SK-N-SH treated with all-trans-retinoic acid at 6 μM for 48 hours (cell line): Measurements from ENCODE around the gene RNU1-2.
"Not testable (repeated sequence)": the region's sequence is repeated elsewhere in the genome, so short reads cannot be mapped to it uniquely, and the experiment has no call there.

Source experiments
- ATAC-seq: fragments of 200-7000 bp; cut with Tn5 transposase; 3 replicates; pipeline ENCODE4 v1.9.1; 2020; ENCODE audit warnings: mild to moderate bottlenecking, moderate library complexity
- BACH2 ChIP-seq: fragments of 250-450 bp; sonication (Bioruptor Pico); IDR thresholded peaks from 2 replicates; pipeline ENCODE4 v1.9.0; 2021; ENCODE audit warnings: mild to moderate bottlenecking, borderline replicate concordance
- CSDC2 ChIP-seq: fragments of 250-450 bp; sonication (Bioruptor Pico); IDR thresholded peaks from 2 replicates; pipeline ENCODE4 v1.5.0; 2020; ENCODE audit warnings: mild to moderate bottlenecking, moderate library complexity
- GLIS3 ChIP-seq: fragments of 250-450 bp; sonication (Bioruptor Pico); IDR thresholded peaks from 2 replicates; pipeline ENCODE4 v1.5.0; 2020; ENCODE audit warnings: mild to moderate bottlenecking, moderate library complexity
- ZFP30 ChIP-seq: fragments of 450-650 bp; formaldehyde crosslinking; IDR thresholded peaks from 2 replicates; pipeline ENCODE4 v1.5.0; 2022; ENCODE audit warnings: mild to moderate bottlenecking, moderate library complexity
- ZNF70 ChIP-seq: fragments of 450-650 bp; formaldehyde crosslinking; IDR thresholded peaks from 2 replicates; pipeline ENCODE4 v1.5.0; 2020; ENCODE audit warnings: mild to moderate bottlenecking, moderate library complexity
- TF ChIP-seq, protein P1 (sequence below): fragments of 250-450 bp; sonication (Bioruptor Pico); IDR thresholded peaks from 2 replicates; pipeline ENCODE4 v1.5.1; 2020; ENCODE audit warnings: low read depth, mild to moderate bottlenecking, moderate library complexity

The RNU1-2 gene

DNA sequence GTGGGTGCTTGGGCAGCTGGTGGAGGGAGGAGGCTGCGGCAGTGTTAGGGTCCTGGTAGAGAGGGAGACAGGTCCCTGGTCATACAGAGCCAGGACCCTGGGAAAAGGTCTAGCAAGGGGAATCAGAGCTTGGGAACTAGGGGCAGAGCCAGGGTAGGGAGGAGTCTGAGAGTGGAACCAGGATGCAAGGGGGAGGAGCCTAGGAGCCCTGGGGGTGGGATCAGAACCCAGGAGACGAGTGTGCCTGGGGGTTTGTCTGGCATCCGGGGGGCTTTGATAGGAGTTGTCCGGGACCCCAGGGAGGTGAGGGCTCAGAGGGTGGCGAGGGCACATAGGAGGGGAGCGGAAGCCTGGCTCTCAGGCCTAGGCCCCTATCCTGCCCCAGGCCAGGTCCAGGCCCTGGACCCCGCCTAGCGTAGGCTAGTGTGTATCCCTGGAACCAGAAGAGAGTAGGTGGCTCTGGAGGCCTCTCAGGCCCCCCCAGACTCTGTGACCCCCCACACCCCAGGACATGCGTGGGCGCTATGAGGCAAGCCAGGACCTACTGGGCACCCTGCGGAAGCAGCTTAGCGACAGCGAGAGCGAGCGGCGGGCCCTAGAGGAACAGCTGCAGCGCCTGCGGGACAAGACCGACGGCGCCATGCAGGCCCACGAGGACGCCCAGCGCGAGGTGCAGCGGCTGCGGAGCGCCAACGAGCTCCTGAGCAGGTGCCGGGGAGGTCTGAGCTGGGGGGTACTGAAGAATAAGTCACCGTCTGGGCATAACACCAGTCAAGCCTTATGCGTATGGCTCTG, 43.8 kb downstream of the RNU1-2 start:
- peak; percentile 67 for ATAC-seq

DNA sequence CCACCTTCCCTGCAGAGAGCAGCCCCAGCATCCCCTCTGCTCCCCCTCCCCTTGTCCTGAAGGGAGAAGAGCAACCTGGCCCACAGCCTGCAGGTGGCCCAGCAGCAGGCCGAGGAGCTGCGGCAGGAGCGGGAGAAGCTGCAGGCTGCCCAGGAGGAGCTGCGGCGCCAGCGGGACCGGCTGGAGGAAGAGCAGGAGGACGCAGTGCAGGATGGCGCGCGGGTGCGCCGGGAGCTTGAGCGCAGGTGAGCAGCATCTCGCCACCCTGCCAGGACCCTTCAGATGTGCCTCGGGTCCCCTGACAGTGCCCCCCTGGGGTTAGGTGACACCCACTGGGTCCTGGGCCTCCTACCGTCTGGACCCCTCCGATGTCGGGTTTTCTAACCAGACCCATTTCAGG, 48.3 kb downstream of the RNU1-2 start:
- no peak for ATAC-seq
- TF ChIP-seq GLIS3 (CRISPR knock-in tag) (no peak), ZNF70 (CRISPR knock-in tag) (no peak), BACH2 (CRISPR knock-in tag) (no peak), CSDC2 (CRISPR knock-in tag) (no peak), ZFP30 (no peak)
- TF ChIP-seq, protein P1, sequence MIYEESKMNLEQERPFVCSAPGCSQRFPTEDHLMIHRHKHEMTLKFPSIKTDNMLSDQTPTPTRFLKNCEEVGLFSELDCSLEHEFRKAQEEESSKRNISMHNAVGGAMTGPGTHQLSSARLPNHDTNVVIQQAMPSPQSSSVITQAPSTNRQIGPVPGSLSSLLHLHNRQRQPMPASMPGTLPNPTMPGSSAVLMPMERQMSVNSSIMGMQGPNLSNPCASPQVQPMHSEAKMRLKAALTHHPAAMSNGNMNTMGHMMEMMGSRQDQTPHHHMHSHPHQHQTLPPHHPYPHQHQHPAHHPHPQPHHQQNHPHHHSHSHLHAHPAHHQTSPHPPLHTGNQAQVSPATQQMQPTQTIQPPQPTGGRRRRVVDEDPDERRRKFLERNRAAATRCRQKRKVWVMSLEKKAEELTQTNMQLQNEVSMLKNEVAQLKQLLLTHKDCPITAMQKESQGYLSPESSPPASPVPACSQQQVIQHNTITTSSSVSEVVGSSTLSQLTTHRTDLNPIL (CRISPR knock-in tag), result no peak
- TF ChIP-seq, all 23 proteins: peak for 0

DNA sequence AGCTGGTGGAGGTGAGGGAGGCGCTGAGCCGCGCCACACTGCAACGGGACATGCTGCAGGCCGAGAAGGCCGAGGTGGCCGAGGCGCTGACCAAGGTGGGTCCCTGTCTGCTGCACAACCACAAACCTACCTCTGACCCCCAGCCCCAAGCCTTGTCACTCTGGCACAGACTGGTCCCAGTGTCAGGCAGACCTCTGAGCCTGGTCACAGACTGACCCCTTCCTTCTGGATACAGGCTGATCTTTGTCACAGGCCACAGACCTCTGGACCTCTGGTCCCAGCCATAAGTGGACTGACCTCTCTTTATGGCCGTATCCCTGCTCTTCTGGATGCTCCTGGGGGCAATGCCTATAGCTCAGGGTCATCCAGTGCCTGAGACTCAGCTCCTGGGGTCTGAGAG, 49.7 kb downstream of the RNU1-2 start:
- not testable (repeated sequence) for ATAC-seq
